ENCODE data around the gene GNPDA1.

DNA sequence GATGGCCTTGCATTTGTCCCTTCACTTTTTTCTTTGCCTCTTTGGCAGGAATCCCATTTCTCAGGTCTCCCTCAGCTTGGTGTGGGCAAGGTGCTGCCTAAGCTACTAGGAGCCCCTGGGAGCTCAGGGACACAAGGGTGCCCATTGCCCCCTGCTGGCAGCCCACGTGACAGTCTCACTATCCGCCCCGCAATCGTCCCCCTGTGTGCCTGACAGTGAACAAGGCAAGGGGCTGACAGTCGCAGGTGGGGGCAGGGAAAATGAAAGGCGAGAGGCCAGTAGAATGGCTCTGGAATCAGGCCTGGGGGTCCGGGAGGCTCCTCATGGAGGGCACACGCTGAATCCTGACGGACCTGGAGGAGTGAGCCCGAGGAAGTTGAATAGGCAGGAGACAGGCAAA lies 52.8 kb downstream of the GNPDA1 start:
- TF ChIP-seq CTCF (conservative IDR thresholded peaks at IDR 0.05), result no peak
- TF ChIP-seq EZH2 (IDR thresholded peaks at IDR 0.05; ENCODE audit: low read depth), result no peak
